AML-193 (cell line): ENCODE data around the gene RTN4RL1.
"Not testable (repeated sequence)": the region's sequence is repeated elsewhere in the genome, so short reads cannot be mapped to it uniquely, and the experiment has no call there.

ENCODE experiments used
- DNase-seq, 2 experiments: peaks; one replicate each; lab custom pipeline; 2025; lab: John Stamatoyannopoulos, UW

Gene RTN4RL1

GRCh38 chr17:2003525-2003924, 21.6 kb downstream of the RTN4RL1 start:
- no peak for DNase-seq

- DNase-seq, result no peak
Observed at GRCh38 chr17:2002767-2003329, 22.3 kb downstream of the RTN4RL1 start.

- DNase-seq, result no peak
Observed at GRCh38 chr17:1999557-2000251, 25.4 kb downstream of the RTN4RL1 start.

- DNase-seq, result no peak
Observed at GRCh38 chr17:1997927-1998742, 27.0 kb downstream of the RTN4RL1 start.

GRCh38 chr17:1997289-1997926, 27.7 kb downstream of the RTN4RL1 start:
- no peak for DNase-seq

GRCh38 chr17:1996800-1997288, 28.3 kb downstream of the RTN4RL1 start:
- DNase-seq, result no peak

GRCh38 chr17:1995907-1996799, 29.0 kb downstream of the RTN4RL1 start:
- no peak for DNase-seq

GRCh38 chr17:1995321-1995892, 29.7 kb downstream of the RTN4RL1 start:
- DNase-seq, result no peak

GRCh38 chr17:1994707-1995106, 30.4 kb downstream of the RTN4RL1 start:
- DNase-seq, result no peak

- DNase-seq, result no peak
Observed at GRCh38 chr17:1992541-1992940, 32.6 kb downstream of the RTN4RL1 start.

- DNase-seq, result no peak
Observed at GRCh38 chr17:1989135-1989534, 36.0 kb downstream of the RTN4RL1 start.

- DNase-seq, result no peak
Observed at GRCh38 chr17:1986783-1987451, 38.2 kb downstream of the RTN4RL1 start.

- no peak for DNase-seq
Observed at GRCh38 chr17:1985686-1986085, 39.4 kb downstream of the RTN4RL1 start.

GRCh38 chr17:1985093-1985492, 40.0 kb downstream of the RTN4RL1 start:
- DNase-seq, result no peak

- DNase-seq, result not testable (repeated sequence)
Observed at GRCh38 chr17:1982793-1983366, 42.3 kb downstream of the RTN4RL1 start.

GRCh38 chr17:1980665-1981250, 44.4 kb downstream of the RTN4RL1 start:
- DNase-seq, result no peak

GRCh38 chr17:1979182-1979985, 45.8 kb downstream of the RTN4RL1 start:
- DNase-seq, result no peak

GRCh38 chr17:1978396-1978949, 46.7 kb downstream of the RTN4RL1 start:
- no peak for DNase-seq
